MG63 (cell line): ENCODE results near the gene MAPT. TPM values are rescaled to one million over a fixed set of nuclear protein-coding genes. Genes with fewer than 3 reads are reported as not detected.

Experiments used
- DNase-seq: peaks from one replicate; pipeline ENCODE4 v3.0.0-alpha.2; 2020
- H3K27me3 ChIP-seq: fragments of 250-450 bp; sonication (Bioruptor Pico); 2 replicates; pipeline ENCODE4 v1.5.1; 2020; ENCODE audit warnings: mild to moderate bottlenecking, moderate library complexity
- H3K36me3 ChIP-seq: fragments of 250-450 bp; sonication (Bioruptor Pico); 2 replicates; pipeline ENCODE4 v1.5.1; 2020; ENCODE audit warnings: mild to moderate bottlenecking, moderate library complexity
- H3K4me3 ChIP-seq: fragments of 250-450 bp; sonication (Bioruptor Pico); 2 replicates; pipeline ENCODE4 v1.5.1; 2020; ENCODE audit warnings: mild to moderate bottlenecking, moderate library complexity
- H3K9me3 ChIP-seq: fragments of 250-450 bp; sonication (Bioruptor Pico); 2 replicates; pipeline ENCODE4 v1.5.1; 2020; ENCODE audit warnings: mild to moderate bottlenecking, moderate library complexity
- total RNA-seq: library from RNA; depleted of rRNA; stranded (reverse); fragments of >200 nt; shearing (Covaris generic); gene quantifications from 2 replicates; pipeline ENCODE4 v1.2.3, GENCODE V29; 2014; ENCODE audit warnings: low replicate concordance

MAPT gene
- total RNA-seq, 1 experiment from 2014 or later: 0.43 TPM

- Histone ChIP-seq H3K36me3 (no peaks in the 10 kb centered on the region), H3K4me3 (no peak overlapping the region), H3K9me3 (peaks cover 4% of the 10 kb centered on the region; the same call in 1 of the 2 replicates), H3K27me3 (peaks cover 16% of the 10 kb centered on the region; the same call in 1 of the 2 replicates)
- no peak for DNase-seq
These were observed 11.3 kb upstream of the MAPT start for GRCh38 chr17:45883063-45883462.

- H3K4me3 ChIP-seq: no peak overlapping the region
- peaks cover 6% of the 10 kb centered on the region; the same call in 1 of the 2 replicates for H3K27me3 ChIP-seq
- H3K36me3 ChIP-seq: no peaks in the 10 kb centered on the region
- no peak for DNase-seq
- H3K9me3 ChIP-seq: peaks cover 4% of the 10 kb centered on the region; the same call in 1 of the 2 replicates
These were observed 7.5 kb upstream of the MAPT start for GRCh38 chr17:45886852-45887251.

DNA sequence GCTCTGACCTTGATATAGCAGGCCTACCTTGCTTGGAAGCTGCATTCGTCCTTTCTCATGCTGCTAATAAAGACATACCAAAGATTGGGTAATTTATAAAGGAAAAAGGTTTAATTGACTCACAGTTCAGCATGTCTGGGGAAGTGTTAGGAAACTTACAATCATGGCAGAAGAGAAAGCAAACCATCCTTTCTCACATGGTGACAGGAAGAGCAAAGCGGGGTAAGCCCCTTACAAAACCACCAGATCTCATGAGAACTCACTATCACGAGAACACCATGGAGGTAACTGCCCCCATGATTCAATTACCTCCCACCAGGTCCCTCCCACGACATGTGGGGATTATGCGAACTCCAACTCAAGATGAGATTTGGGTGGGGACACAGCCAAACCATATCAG is 6.0 kb upstream of the MAPT start:
- Histone ChIP-seq H3K4me3 (no peak overlapping the region), H3K27me3 (peaks cover 2% of the 10 kb centered on the region; the same call in 1 of the 2 replicates), H3K9me3 (peaks cover 4% of the 10 kb centered on the region; the same call in 1 of the 2 replicates), H3K36me3 (no peaks in the 10 kb centered on the region)
- DNase-seq: no peak

DNA sequence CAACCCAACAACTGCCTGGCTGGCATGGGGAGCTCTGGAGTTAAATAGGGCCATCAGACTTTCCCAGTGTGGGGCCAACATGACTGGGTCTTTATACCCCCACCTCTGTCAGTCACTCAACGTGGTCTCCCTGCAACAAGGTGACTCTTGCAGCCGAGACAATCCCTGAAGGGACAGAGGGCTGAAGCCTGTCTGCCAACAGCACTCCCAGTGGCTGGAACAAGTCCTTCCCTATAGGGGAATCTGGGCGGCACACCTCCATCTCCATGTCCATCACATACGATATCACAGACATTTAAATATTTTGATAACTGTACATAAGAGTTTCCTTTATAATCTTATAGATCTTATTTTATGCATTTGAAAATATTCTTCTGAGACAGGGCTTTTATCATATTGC is 4.8 kb upstream of the MAPT start:
- DNase-seq: no peak
- H3K4me3 ChIP-seq: no peak overlapping the region
- H3K27me3 ChIP-seq: peaks cover 3% of the 10 kb centered on the region
- H3K36me3 ChIP-seq: no peaks in the 10 kb centered on the region
- H3K9me3 ChIP-seq: peaks cover under 1% of the 10 kb centered on the region; the same call in 1 of the 2 replicates

DNA sequence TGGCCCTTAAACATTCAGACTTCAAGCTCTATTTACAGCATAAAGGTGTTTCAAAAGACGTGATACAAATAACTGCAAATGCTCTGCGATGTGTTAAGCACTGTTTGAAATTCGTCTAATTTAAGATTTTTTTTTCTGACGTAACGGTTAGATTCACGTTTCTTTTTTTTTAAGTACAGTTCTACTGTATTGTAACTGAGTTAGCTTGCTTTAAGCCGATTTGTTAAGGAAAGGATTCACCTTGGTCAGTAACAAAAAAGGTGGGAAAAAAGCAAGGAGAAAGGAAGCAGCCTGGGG is 681 bp upstream of the MAPT start:
- no peaks in the 10 kb centered on the region for H3K36me3 ChIP-seq
- peaks cover 44% of the 10 kb centered on the region for H3K27me3 ChIP-seq
- DNase-seq: no peak
- peak overlapping the region; percentile 58 for H3K4me3 ChIP-seq
- H3K9me3 ChIP-seq: no peaks in the 10 kb centered on the region

GRCh38 chr17:45895304-45895968 is 1.1 kb downstream of the MAPT start:
- Histone ChIP-seq H3K27me3 (peaks cover 50% of the 10 kb centered on the region), H3K9me3 (no peaks in the 10 kb centered on the region), H3K4me3 (peak overlapping the region; percentile 58), H3K36me3 (no peaks in the 10 kb centered on the region)
- DNase-seq: peak; percentile 9

GRCh38 chr17:45895969-45896785 is 1.8 kb downstream of the MAPT start:
- Histone ChIP-seq H3K27me3 (peaks cover 52% of the 10 kb centered on the region), H3K9me3 (no peaks in the 10 kb centered on the region), H3K36me3 (no peaks in the 10 kb centered on the region), H3K4me3 (no peak overlapping the region)
- no peak for DNase-seq

DNA sequence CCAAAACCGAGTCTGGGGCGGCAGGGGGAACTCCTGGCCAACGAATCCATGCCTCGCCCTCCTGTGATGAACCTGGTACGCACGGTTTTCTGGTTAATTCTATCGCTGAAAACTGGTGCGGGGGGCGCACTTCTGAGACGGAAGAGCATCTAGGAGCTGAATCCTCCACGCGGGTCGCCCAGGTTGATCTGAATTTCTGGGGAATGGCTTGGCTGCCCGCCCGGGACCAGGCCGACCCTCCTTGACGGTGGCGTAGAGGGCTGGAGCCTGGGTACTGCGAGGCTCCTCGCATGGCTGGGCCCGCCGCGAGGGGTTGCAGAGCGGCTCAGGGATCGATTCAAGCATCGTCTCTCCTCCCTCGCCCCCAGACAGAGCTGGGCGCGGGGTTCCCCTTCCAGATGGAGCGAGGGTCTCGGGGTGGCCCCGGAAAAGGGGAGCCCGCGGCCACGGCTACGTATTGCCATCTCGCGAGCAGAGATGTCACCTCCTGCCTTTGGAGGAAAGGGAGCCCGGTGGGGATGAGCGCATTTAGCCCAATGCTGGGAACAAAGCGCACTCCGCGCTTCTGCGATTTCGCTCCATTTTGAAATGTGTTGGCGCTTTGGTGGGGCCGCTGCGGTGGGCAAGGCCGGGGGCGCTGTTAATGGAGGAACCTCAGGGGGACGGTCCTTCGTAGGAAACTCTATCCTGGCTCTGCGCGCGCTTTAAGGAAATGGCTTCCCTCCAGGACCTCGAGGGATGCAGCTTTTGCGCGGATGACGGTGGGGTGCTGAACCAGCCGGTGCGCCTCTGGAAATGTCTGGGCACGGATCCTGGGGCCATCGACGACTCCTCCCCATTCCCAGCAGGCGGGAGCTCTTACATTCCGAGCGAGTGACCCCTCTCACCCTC is 2.7 kb downstream of the MAPT start:
- Histone ChIP-seq H3K9me3 (no peaks in the 10 kb centered on the region), H3K36me3 (no peaks in the 10 kb centered on the region), H3K27me3 (peaks cover 56% of the 10 kb centered on the region), H3K4me3 (no peak overlapping the region)
- no peak for DNase-seq

GRCh38 chr17:45900136-45900535 is 5.8 kb downstream of the MAPT start:
- Histone ChIP-seq H3K9me3 (no peaks in the 10 kb centered on the region), H3K4me3 (no peak overlapping the region), H3K36me3 (no peaks in the 10 kb centered on the region), H3K27me3 (peaks cover 59% of the 10 kb centered on the region)
- DNase-seq: no peak

GRCh38 chr17:45900723-45901415 is 6.5 kb downstream of the MAPT start:
- Histone ChIP-seq H3K36me3 (no peaks in the 10 kb centered on the region), H3K27me3 (peaks cover 55% of the 10 kb centered on the region), H3K4me3 (no peak overlapping the region), H3K9me3 (no peaks in the 10 kb centered on the region)
- DNase-seq: no peak

DNA sequence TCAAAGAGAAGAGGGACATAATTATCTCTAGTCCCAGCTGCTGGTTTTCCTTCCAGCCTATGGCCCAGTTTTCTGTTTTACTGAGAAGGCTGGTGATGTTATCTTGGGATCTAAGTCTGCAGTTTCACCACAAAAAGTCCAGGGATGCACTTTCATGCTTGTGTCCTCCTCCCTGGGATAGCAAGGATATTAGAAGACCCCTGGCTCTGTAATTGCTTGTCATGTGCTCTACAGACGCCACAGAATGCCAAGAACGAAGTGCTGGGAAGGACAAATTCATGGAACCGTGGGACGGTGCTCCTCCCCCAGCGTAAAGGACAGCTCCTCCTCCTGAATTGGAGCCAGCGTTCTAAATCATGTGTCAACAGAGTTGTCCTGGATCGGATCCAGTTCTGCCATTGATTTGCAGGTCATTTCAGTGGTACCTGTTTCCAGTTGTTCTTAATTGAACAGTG is 8.6 kb downstream of the MAPT start:
- H3K4me3 ChIP-seq: no peak overlapping the region
- H3K27me3 ChIP-seq: peaks cover 38% of the 10 kb centered on the region
- no peaks in the 10 kb centered on the region for H3K36me3 ChIP-seq
- no peak for DNase-seq
- no peaks in the 10 kb centered on the region for H3K9me3 ChIP-seq

DNA sequence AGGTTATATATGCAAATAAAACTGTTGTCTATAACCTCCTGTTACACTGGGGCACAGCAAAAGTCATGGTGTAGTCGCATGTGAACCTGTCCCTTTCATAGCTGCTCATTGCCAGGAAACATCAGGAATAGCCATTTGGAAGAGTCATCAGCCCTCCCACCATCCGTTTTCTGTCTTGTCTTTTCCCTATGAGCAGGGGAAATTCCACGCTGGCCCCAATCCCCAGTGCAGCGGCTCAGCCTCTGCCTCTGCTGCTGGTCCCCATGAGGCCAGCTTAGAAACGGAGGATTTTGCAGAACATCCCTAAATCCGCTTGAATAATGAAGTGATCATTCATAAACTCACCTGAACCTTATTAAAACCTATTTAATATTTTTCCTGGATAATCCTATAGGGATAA is 10.5 kb downstream of the MAPT start:
- no peak for DNase-seq
- peaks cover 30% of the 10 kb centered on the region for H3K27me3 ChIP-seq

DNA sequence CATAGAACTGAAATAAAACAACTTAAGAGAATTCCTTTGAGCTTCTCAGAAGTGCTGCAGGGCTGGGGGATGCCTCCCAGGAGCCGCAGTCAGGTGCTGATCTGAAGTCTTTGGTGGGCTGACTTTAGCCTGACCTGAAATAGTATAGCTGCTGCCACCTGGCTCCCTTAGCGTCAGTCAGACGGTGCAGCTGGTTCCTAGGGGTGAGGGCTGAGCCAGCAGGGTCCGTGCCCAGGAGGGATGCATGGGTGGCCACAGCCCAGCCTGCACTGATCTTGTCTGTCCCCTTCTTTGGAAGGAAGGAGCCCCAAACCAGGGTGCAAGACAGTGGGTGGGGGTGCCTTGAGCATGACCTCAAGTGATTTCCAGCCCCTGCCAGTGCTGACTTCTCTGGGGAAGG is 11.5 kb downstream of the MAPT start:
- Histone ChIP-seq H3K27me3 (peaks cover 30% of the 10 kb centered on the region), H3K36me3 (no peaks in the 10 kb centered on the region), H3K9me3 (no peaks in the 10 kb centered on the region), H3K4me3 (no peak overlapping the region)
- no peak for DNase-seq

More for the DNA sequence above, 10.5 kb downstream of the MAPT start:
- Histone ChIP-seq H3K36me3 (no peaks in the 10 kb centered on the region), H3K9me3 (no peaks in the 10 kb centered on the region), H3K4me3 (no peak overlapping the region)

- no peak for DNase-seq
- peaks cover 27% of the 10 kb centered on the region for H3K27me3 ChIP-seq
- no peaks in the 10 kb centered on the region for H3K9me3 ChIP-seq
- H3K4me3 ChIP-seq: no peak overlapping the region
- no peaks in the 10 kb centered on the region for H3K36me3 ChIP-seq
These were observed 11.9 kb downstream of the MAPT start for GRCh38 chr17:45906237-45906636.

DNA sequence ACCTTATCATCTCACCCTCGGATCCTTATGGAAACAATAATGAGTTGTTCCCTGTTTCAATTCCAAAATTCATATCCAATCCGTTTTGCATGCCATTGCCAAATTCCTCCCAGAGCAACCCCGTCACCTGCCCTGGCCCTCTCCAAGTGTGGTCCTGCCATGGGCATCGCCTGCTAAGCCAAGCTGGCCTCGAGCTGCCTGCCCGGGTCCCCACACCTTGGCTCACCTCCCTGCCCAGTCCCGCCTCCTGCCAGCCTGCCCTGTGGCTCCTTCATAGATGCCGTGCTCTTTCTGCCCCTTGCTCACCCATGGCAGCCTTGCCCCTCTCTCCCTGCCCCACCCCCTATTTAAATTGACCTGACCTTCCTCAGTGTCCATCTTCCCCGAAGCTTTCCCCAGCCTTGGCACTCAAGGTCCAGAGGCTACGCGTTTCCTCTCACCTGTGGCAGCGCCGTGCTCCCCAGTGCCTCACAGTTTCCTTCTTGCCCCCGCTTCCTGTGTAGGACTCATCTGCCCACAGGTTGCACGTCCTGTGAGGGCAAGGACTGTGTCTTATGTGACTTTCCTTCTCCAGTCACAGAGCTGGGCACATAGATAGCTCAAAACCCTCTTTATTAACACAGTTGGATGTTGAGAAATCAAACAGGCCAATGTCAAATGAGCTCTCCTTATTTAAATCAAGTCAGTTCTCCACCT is 12.7 kb downstream of the MAPT start:
- Histone ChIP-seq H3K9me3 (peaks cover 2% of the 10 kb centered on the region; the same call in 1 of the 2 replicates), H3K27me3 (peaks cover 24% of the 10 kb centered on the region), H3K36me3 (no peaks in the 10 kb centered on the region), H3K4me3 (no peak overlapping the region)
- no peak for DNase-seq
